BE2C (cell line): ENCODE data around the gene KRT74.

ENCODE experiments used
- DNase-seq: peaks from one replicate; pipeline ENCODE4 v3.0.0-alpha.2; 2020
- H3K27me3 ChIP-seq: fragments of 250-450 bp; sonication (Bioruptor Pico); 2 replicates; pipeline ENCODE4 v1.5.1; 2020; ENCODE audit warnings: mild to moderate bottlenecking
- H3K36me3 ChIP-seq: fragments of 250-450 bp; sonication (Bioruptor Pico); 2 replicates; pipeline ENCODE4 v1.5.1; 2020; ENCODE audit warnings: mild to moderate bottlenecking
- H3K4me1 ChIP-seq: fragments of 250-450 bp; sonication (Bioruptor Pico); 2 replicates; pipeline ENCODE4 v1.5.1; 2020
- H3K4me3 ChIP-seq: 2 replicates; pipeline ENCODE4 v1.5.1; 2011; ENCODE audit warnings: low read depth, low read length
- H3K9me3 ChIP-seq: fragments of 250-450 bp; sonication (Bioruptor Pico); 2 replicates; pipeline ENCODE4 v1.5.1; 2020
- TF ChIP-seq, protein P1 (sequence below): IDR thresholded peaks from 2 replicates; pipeline ENCODE4 v1.5.1; 2012; ENCODE audit warnings: mild to moderate bottlenecking, low read depth, low read length

Gene KRT74

GRCh38 chr12:52615912-52616311, 42.3 kb upstream of the KRT74 start:
- H3K9me3 ChIP-seq = no peaks in the 10 kb centered on the region
- TF ChIP-seq, protein P1, sequence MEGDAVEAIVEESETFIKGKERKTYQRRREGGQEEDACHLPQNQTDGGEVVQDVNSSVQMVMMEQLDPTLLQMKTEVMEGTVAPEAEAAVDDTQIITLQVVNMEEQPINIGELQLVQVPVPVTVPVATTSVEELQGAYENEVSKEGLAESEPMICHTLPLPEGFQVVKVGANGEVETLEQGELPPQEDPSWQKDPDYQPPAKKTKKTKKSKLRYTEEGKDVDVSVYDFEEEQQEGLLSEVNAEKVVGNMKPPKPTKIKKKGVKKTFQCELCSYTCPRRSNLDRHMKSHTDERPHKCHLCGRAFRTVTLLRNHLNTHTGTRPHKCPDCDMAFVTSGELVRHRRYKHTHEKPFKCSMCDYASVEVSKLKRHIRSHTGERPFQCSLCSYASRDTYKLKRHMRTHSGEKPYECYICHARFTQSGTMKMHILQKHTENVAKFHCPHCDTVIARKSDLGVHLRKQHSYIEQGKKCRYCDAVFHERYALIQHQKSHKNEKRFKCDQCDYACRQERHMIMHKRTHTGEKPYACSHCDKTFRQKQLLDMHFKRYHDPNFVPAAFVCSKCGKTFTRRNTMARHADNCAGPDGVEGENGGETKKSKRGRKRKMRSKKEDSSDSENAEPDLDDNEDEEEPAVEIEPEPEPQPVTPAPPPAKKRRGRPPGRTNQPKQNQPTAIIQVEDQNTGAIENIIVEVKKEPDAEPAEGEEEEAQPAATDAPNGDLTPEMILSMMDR = no peak
- no peak for DNase-seq
- H3K27me3 ChIP-seq = peaks cover 11% of the 10 kb centered on the region
- no peak overlapping the region for H3K4me3 ChIP-seq
- H3K36me3 ChIP-seq = no peaks in the 10 kb centered on the region
- H3K4me1 ChIP-seq = no peaks in the 10 kb centered on the region

DNA sequence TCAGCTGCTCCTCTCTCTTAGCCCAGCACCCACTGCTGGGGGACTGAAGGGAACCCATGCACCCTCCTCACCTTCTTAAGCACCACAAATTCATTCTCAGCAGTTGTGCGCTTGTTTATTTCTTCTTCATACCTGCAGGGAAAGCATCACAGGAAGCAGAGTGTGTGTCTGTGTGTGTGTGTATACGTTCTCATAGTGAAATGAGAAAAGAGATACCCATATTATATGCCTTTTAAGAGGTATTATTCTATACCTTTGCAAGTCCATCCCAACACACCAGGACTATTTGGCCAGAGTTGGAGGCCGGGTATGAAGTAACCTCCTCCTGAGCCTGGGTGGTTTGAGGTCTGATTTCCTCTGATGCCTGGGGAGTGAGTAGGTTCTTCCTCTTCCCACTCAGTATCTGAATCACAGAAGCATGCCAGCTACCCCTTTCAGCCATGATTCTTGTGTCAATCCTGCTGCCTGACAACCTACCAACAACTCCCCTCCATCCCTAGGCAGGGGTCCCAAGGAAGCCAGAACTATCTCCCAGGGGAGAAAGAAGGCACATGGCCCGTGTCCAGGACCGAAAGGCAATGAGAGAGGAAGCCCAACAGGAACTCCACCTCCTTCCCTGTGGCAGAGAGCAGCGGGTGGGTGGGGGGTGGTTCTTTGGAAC, 41.7 kb upstream of the KRT74 start:
- no peaks in the 10 kb centered on the region for H3K4me1 ChIP-seq
- H3K36me3 ChIP-seq = no peaks in the 10 kb centered on the region
- no peaks in the 10 kb centered on the region for H3K9me3 ChIP-seq
- peaks cover 11% of the 10 kb centered on the region for H3K27me3 ChIP-seq
- TF ChIP-seq, protein P1 = no peak
- no peak for DNase-seq
- no peak overlapping the region for H3K4me3 ChIP-seq

DNA sequence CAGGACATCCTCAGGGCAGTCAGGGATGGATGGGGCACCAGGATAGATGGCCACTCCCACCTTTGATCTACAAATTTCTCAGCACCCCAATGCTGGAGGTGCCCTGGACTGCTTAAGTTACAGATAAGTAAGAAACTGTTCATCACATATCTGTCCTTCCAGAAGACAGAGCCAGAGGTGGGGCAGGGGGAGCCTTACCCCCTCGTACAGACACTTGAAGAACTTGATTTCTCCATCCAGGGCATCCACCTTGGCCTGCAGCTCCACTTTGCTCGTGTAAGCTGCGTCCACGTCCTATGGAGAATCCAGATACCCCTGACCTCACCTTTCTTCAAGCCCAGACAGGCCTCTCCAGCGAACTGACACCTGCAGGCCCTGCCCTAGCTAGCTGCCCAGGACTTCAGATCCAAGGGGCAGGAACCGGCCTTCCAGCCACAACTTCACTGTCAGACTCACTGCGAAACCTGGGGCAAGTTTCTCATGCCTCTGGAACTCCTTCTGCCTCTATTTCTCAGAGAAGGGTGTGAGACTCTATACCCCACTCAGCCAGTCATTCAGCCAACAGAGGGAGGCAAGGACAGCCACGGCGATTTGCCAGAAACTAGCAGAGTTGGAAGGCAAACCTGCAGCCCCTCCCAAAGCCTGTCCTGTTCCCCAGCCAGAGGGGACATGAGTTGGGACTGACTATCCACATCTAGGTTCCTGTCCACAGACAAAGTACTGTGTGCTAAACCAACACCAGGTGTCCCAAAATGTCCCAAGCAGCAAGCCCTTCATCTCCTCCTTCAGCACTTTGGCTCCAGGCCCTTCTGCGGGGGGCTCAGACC, 41.0 kb upstream of the KRT74 start:
- H3K27me3 ChIP-seq = peaks cover 15% of the 10 kb centered on the region
- no peaks in the 10 kb centered on the region for H3K36me3 ChIP-seq

DNA sequence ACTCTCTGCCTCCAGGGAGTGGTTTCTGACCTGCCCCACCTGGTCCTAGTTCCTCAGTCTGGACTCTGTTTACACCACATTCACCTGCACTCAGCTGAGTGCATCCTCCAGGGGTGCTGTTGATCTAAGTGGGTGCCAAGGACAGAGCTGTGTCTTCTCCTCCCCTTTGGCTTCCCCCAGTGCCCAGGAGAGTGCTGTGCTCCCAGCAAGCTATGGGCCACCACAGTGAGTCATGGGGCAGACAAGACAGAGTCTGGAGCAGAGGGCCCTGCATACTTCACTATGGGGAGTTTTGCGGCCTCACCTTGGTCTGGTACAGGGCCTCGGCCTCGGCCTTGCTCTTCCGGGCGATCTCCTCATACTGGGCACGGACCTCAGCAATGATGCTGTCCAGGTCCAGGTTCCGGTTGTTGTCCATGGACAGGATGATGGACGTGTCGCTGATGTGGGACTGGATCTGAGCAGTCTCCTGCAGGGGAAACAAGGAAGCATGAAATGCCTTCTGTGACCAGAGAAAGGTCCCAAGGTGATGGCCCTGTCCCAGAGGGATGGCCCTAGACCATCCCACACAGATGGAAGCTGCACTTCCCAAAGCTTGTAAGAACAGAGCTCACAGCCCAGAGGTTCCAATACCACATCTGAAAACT, 39.9 kb upstream of the KRT74 start:
- H3K4me1 ChIP-seq = no peaks in the 10 kb centered on the region
- TF ChIP-seq, protein P1 = no peak
- no peaks in the 10 kb centered on the region for H3K9me3 ChIP-seq
- H3K36me3 ChIP-seq = no peaks in the 10 kb centered on the region
- DNase-seq = no peak
- H3K4me3 ChIP-seq = no peak overlapping the region
- peaks cover 15% of the 10 kb centered on the region for H3K27me3 ChIP-seq

More for the DNA sequence above, 41.0 kb upstream of the KRT74 start:
- TF ChIP-seq, protein P1 = no peak
- DNase-seq = no peak
- no peaks in the 10 kb centered on the region for H3K9me3 ChIP-seq
- H3K4me3 ChIP-seq = no peak overlapping the region
- no peaks in the 10 kb centered on the region for H3K4me1 ChIP-seq

- no peaks in the 10 kb centered on the region for H3K36me3 ChIP-seq
- no peaks in the 10 kb centered on the region for H3K4me1 ChIP-seq
- H3K27me3 ChIP-seq = peaks cover 19% of the 10 kb centered on the region
- no peak for DNase-seq
- TF ChIP-seq, protein P1 = no peak
- no peaks in the 10 kb centered on the region for H3K9me3 ChIP-seq
- H3K4me3 ChIP-seq = no peak overlapping the region
These were observed 39.1 kb upstream of the KRT74 start for GRCh38 chr12:52612431-52613383.
